ENCODE results near the gene ARPC1A.

ARPC1A gene

GRCh38 chr7:99380823-99381663 lies 55.3 kb downstream of the ARPC1A start:
- no peaks in the 10 kb centered on the region for H3K27me3 ChIP-seq (ENCODE audit: control insufficient read depth, low read length)
- H3F3A ChIP-seq (ENCODE audit: control insufficient read depth, insufficient read depth), result peaks cover 39% of the 10 kb centered on the region
- no peaks in the 10 kb centered on the region for H3K9me3 ChIP-seq (ENCODE audit: control insufficient read depth, insufficient read depth, low read length)
- 0 out of 2 replicates have a peak, but pooled peaks cover 2% of the 10 kb centered on the region for H4K20me1 ChIP-seq (ENCODE audit: control insufficient read depth, insufficient read depth, low read depth, low read length)
- peaks cover 81% of the 10 kb centered on the region for H3K4me1 ChIP-seq (ENCODE audit: control insufficient read depth, low read length)
- H3K36me3 ChIP-seq (ENCODE audit: control insufficient read depth, low read length), result peaks cover 64% of the 10 kb centered on the region
- TF ChIP-seq CTCF (IDR thresholded peaks at IDR 0.05; ENCODE audit: low read depth, low read length, poor library complexity, severe bottlenecking), result no peak
- TF ChIP-seq EZH2phosphoT487 (IDR thresholded peaks at IDR 0.05; ENCODE audit: borderline replicate concordance, low read length), result no peak
- peaks cover 74% of the 10 kb centered on the region for H3K79me2 ChIP-seq (ENCODE audit: control insufficient read depth, low read length)
- H3K27ac ChIP-seq (ENCODE audit: low read depth, low read length), result peak overlapping the region; percentile 93
- H3K4me2 ChIP-seq (ENCODE audit: low read length), result peak overlapping the region; percentile 91
- no peaks in the 10 kb centered on the region for H3K9me2 ChIP-seq (replicated peaks; ENCODE audit: control insufficient read depth, low read length)
- H3K4me3 ChIP-seq (ENCODE audit: low read length), result peak overlapping the region; percentile 74

- Histone ChIP-seq H3K79me2 (ENCODE audit: control insufficient read depth, low read length) (peaks cover 68% of the 10 kb centered on the region), H3K9me2 (replicated peaks; ENCODE audit: control insufficient read depth, low read length) (no peaks in the 10 kb centered on the region), H3F3A (ENCODE audit: control insufficient read depth, insufficient read depth) (peaks cover 35% of the 10 kb centered on the region), H3K36me3 (ENCODE audit: control insufficient read depth, low read length) (peaks cover 64% of the 10 kb centered on the region), H3K4me3 (ENCODE audit: low read length) (peak overlapping the region; percentile 74), H3K4me2 (ENCODE audit: low read length) (peak overlapping the region; percentile 91), H3K27me3 (ENCODE audit: control insufficient read depth, low read length) (no peaks in the 10 kb centered on the region), H3K4me1 (ENCODE audit: control insufficient read depth, low read length) (peaks cover 74% of the 10 kb centered on the region), H3K27ac (ENCODE audit: low read depth, low read length) (peak overlapping the region; percentile 93), H4K20me1 (ENCODE audit: control insufficient read depth, insufficient read depth, low read depth, low read length) (no peaks in the 10 kb centered on the region), H3K9me3 (ENCODE audit: control insufficient read depth, insufficient read depth, low read length) (no peaks in the 10 kb centered on the region)
- TF ChIP-seq EZH2phosphoT487 (IDR thresholded peaks at IDR 0.05; ENCODE audit: borderline replicate concordance, low read length) (no peak), CTCF (IDR thresholded peaks at IDR 0.05; ENCODE audit: low read depth, low read length, poor library complexity, severe bottlenecking) (no peak)
These were observed 56.0 kb downstream of the ARPC1A start for GRCh38 chr7:99381664-99382075.

GRCh38 chr7:99383203-99383602 lies 57.5 kb downstream of the ARPC1A start:
- Histone ChIP-seq H3F3A (ENCODE audit: control insufficient read depth, insufficient read depth) (peaks cover 24% of the 10 kb centered on the region), H3K27me3 (ENCODE audit: control insufficient read depth, low read length) (no peaks in the 10 kb centered on the region), H3K36me3 (ENCODE audit: control insufficient read depth, low read length) (peaks cover 66% of the 10 kb centered on the region), H3K27ac (ENCODE audit: low read depth, low read length) (no peak overlapping the region), H3K4me1 (ENCODE audit: control insufficient read depth, low read length) (peaks cover 60% of the 10 kb centered on the region), H3K79me2 (ENCODE audit: control insufficient read depth, low read length) (peaks cover 53% of the 10 kb centered on the region), H3K4me3 (ENCODE audit: low read length) (no peak overlapping the region), H4K20me1 (ENCODE audit: control insufficient read depth, insufficient read depth, low read depth, low read length) (no peaks in the 10 kb centered on the region), H3K9me2 (replicated peaks; ENCODE audit: control insufficient read depth, low read length) (no peaks in the 10 kb centered on the region), H3K4me2 (ENCODE audit: low read length) (no peak overlapping the region), H3K9me3 (ENCODE audit: control insufficient read depth, insufficient read depth, low read length) (no peaks in the 10 kb centered on the region)
- TF ChIP-seq EZH2phosphoT487 (IDR thresholded peaks at IDR 0.05; ENCODE audit: borderline replicate concordance, low read length) (no peak), CTCF (IDR thresholded peaks at IDR 0.05; ENCODE audit: low read depth, low read length, poor library complexity, severe bottlenecking) (no peak)

Measured in DOHH2 (cell line).